Stimulated activated CD4-positive, alpha-beta T cell treated with anti-CD3 and anti-CD28 coated beads, Interleukin-1b, Interleukin-23, amount 100 ng/mL, for 1 hour (primary cell): Measurements from ENCODE around the gene NPHP4.
"Not testable (repeated sequence)": the region's sequence is repeated elsewhere in the genome, so short reads cannot be mapped to it uniquely, and the experiment has no call there.

Experiments
- DNase-seq, 2 donors: peaks; one replicate each; pipeline ENCODE4 v3.0.0-alpha.2; 2020; ENCODE audit warnings: low read depth in 2 of 2

The NPHP4 gene

GRCh38 chr1:5934058-5934884 is 58.0 kb downstream of the NPHP4 start:
- no peak for DNase-seq

DNA sequence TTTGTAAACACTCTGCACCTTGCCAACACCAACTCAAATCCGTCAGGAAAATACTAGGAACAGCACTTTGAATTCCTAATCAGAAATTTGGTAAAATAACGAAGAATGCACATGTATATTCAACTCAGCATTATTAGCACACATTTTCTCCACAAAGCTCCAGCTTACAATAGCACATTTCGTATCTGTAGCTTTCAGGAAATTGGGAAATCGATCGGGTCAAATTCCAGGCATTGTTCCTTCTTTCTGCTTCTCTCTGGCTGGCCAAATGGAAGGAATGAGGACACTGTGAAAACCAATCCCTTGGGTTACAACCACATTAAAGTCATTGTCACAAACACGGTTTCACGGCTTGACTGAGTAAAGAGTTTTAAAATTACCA is 58.6 kb downstream of the NPHP4 start:
- no peak for DNase-seq

DNA sequence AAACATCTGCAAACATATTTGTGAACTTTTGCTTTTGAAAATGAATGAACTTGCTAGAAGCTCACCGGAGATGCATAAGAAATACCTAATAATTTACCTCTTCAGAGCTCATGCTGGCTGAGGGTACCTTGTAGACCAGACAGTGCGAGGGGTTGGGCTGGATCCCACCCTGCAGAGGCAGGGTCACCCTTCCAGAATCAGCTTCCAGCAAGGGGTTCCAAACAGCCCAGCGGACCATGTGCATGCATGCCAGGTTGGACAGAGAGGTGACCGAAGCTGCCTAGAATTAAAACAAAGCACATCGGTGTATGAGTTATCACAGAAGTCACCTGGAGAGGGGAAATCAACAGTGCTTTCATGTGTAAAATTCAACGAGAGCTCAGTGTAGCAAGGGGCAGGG is 59.2 kb downstream of the NPHP4 start:
- no peak for DNase-seq

DNA sequence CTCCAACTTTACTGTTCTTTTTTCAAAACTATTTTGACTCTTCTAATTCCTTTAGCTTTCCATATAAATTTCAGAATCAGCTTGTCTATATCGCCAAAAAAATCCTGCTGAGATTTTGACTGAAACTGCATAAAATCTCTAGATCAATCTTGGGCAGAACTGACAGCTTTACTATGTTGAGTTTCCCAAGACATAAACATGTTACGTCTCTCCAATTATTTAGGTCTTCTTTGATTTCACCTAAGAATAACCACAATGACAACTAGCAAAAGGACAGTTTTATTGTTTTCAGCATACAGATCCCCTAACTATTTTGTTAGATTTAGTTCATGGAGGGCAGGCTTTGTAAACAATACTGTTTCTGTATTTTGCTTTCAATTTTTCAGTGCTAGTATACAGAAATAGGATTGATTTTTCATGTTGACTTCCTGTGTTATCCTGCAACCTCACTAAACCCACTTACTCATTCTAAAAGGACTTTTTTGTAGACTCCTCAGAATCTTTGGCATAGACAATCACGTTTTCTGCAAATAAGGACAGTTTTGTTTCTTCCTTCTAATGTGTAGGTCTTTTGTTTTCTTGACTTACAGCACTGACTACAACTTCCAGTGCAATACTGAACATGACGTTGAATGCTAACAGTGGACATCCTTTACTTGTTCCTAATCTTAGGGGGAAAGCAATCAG is 63.4 kb downstream of the NPHP4 start:
- no peak for DNase-seq

- no peak for DNase-seq
These were observed 64.5 kb downstream of the NPHP4 start for GRCh38 chr1:5927506-5928370.

DNA sequence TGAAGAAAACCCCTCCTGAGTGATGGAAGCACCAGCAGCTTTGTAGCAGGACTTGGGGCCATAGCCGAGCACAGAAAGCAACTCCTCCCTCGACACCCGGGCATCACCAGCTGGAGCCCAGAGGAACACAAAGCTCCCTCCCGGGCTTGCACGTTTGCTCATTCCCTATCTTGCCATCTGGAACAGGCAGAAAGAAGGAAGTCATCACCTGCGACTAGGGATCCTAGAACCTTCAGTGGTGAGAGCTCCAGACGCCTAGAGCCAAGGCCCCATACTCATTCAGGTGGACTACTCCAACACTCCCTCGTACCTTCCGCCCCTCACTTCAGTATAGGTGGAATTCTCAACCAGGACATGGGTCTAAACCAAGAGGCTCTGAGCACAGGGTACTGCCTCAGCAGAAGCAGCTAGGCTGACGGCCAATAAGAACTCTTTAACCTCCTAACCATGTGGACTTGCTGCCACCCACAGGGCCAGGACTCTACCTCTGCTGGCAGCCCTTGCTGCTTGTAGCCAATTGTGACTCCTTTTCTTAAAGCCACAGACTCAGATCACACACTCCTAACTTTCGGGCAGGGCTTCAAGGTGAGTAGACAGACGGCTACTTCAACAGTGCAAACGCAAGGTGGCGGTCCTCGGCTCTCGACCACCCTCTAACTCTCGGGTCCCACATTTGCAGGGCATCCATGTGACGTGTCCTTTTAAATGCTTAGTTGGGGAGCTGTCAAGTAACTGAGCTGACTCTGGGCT is 65.4 kb downstream of the NPHP4 start:
- DNase-seq = no peak

DNA sequence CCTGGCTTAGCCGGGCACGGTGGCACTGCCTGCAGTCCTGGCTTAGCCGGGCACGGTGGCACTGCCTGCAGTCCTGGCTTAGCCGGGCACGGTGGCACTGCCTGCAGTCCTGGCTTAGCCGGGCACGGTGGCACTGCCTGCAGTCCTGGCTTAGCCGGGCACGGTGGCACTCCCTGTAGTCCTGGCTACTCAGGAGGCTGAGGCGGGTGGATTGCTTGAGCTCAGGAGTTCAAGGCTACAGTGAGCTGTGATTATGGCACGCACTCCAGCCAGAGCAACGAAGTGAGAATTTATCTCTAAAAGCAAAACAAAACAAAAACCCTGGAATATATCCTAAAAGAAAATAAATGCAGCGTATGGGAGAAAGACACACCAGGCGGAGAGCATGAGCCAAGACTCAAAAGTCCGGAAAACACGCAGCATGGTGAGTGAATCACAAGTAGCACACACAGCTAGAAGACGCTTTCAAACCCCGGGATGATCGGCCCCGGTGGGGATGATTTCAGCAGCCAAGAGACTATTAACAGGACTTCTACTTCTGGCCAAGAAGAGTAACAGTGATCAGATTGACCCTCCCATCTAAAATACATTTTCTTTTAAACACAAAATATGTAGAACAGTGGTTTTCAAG is 69.4 kb downstream of the NPHP4 start:
- not testable (repeated sequence) for DNase-seq

DNA sequence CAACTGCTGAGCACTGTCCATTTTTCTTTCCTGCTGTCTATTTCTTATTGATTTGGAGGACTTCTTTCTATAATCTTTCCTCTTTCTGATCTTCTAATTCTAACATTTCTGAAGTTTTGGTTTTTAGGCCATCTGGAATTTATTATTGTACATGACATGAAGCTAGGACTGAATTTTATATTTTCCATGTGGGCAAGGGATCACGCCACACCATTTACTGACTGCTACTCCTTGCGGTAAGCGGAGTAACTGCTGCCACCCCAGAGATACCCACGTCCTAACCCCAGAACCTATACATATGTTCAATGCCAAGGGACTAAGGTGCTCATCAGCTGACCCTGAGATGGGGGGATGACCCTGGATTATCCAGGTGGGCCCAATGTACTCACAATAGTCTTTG is 70.6 kb downstream of the NPHP4 start:
- DNase-seq = no peak

GRCh38 chr1:5921129-5921528 is 71.1 kb downstream of the NPHP4 start:
- no peak for DNase-seq

GRCh38 chr1:5920201-5920600 is 72.0 kb downstream of the NPHP4 start:
- no peak for DNase-seq

GRCh38 chr1:5918275-5918649 is 74.0 kb downstream of the NPHP4 start:
- no peak for DNase-seq

GRCh38 chr1:5917591-5918274 is 74.5 kb downstream of the NPHP4 start:
- DNase-seq = no peak

GRCh38 chr1:5917281-5917590 is 75.0 kb downstream of the NPHP4 start:
- DNase-seq = no peak

- DNase-seq = no peak
These were observed 75.5 kb downstream of the NPHP4 start for GRCh38 chr1:5916572-5917280.

DNA sequence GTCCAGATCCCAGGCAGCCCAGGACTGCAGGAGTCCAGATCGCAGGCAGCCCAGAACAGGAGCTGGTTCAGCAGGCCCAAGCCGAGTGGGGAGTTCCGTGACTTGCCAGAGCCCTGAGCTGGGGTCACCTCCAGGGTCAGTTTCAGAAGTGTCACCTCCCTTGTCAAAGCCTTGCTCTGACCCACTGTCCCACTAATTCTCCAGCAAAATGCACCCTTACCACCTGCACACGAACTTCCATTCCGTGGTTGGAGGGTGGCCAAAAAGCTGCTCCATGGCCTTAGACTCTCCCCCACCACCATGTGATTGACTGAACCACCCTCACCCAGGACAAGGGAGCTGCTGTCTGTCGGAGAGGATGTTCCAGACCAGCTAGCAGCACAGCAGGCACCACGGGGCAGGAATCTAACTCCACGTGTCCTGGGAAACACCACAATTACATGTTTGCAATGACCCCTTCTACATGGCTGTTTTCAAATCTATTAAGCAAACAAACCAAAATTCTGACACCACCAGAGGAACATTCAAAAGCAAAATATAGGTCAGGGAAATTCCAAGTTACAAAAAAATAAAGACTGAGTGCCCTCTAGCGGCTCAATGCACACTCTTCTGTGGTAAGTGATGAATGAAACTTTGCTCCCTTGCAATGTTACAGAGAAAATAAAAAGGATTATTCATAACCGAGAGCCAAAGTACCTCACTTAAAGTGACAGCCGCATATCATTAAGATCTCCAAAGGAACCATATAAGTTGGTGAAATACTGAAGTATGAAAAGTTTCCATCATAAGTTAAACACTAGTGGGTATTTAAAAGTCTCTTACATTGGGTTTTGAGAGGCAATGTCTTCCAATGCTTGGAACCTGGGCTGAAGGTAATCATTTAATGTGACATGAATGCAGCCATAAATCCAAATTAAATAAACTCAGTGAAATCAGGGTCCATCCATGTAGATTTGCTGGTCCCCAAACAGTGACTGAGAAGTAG is 76.3 kb downstream of the NPHP4 start:
- no peak for DNase-seq

- DNase-seq = no peak
These were observed 77.4 kb downstream of the NPHP4 start for GRCh38 chr1:5914676-5915365.

DNA sequence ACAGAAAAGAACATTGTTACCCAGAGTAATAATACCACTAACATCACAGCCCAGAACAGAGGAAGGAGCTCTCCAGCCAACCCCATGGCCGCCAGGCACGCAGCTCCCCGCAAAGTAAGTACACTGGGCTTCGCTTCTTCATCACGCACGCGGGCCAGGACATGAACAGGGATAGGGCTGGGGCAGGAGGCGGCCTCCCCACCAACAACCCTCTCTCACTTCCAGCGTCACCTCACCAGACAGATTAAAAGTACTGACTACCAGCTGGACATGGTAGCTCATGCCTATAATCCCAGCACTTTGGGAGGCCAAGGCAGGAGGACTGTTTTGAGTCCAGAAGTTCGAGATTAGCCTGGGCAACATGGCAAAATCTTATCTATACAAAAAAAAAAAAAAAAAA is 78.3 kb downstream of the NPHP4 start:
- DNase-seq = no peak

DNA sequence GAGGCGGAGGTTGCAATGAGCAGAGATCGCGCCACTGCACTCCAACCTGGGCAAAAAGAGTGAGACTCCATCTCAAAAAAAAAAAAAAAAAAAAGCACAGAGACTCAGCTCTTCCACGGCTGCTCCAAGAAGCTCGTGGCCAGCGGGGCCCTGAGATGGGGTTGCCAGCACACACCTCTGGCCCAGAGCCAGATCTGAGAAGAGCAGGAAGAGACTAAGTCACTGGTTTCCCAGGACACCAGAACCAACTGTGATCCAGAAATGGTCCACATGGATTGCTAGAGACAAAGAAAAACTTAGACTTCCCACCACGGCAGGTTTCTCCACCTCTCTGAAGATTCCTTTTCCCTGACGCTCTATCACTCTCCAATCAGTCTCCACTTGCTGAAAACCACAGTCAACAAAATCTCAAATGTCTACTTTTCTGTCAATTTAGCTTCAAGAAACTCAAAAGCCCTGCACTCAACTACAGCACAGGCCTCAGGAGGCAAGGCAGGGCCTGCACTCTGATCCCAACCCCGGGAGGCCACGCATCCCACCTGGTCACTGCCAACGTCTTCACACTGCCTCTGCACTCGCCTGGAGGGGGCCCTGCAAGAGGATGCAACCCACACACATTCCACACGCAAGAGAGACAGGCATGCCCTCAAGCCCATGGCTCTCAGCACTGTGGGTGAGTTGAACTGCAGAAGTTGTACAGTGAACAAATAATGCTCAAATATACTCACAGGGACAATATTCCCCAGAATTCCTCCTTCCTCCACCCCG is 79.0 kb downstream of the NPHP4 start:
- no peak for DNase-seq
